GM23248 (cell line): Measurements from ENCODE around the gene MCM9. TPM values are rescaled to one million over a fixed set of nuclear protein-coding genes. Genes with fewer than 3 reads are reported as not detected.
"Not testable (repeated sequence)": the region's sequence is repeated elsewhere in the genome, so short reads cannot be mapped to it uniquely, and the experiment has no call there.

Experiments
- DNase-seq: peaks from one replicate; pipeline ENCODE4 v3.0.0-alpha.2; 2015
- H2AFZ ChIP-seq: fragments of 200-600 bp; sonication (generic); 2 replicates; pipeline ENCODE4 v1.6.1; 2016; ENCODE audit warnings: antibody characterized with exemption
- H3F3A ChIP-seq: fragments of 200-600 bp; sonication (generic); 2 replicates; pipeline ENCODE4 v1.6.1; 2016; ENCODE audit warnings: mild to moderate bottlenecking, antibody characterized with exemption, mixed run types; ENCODE audit not compliant: insufficient read depth
- H3K27ac ChIP-seq: fragments of 200-600 bp; sonication (generic); 2 replicates; pipeline ENCODE4 v1.5.1; 2016; ENCODE audit warnings: mild to moderate bottlenecking
- H3K27me3 ChIP-seq: fragments of 200-600 bp; sonication (generic); replicated peaks from 2 replicates; pipeline ENCODE4 v1.6.1; 2016; ENCODE audit warnings: mild to moderate bottlenecking; ENCODE audit not compliant: insufficient read depth
- H3K36me3 ChIP-seq: fragments of 200-600 bp; sonication (generic); 2 replicates; pipeline ENCODE4 v1.6.1; 2016; ENCODE audit warnings: low read depth, mild to moderate bottlenecking
- H3K4me1 ChIP-seq: fragments of 200-600 bp; sonication (generic); 2 replicates; pipeline ENCODE4 v1.6.1; 2016; ENCODE audit warnings: mild to moderate bottlenecking; ENCODE audit not compliant: insufficient read depth
- H3K4me2 ChIP-seq: fragments of 200-600 bp; sonication (generic); one replicate; pipeline ENCODE4 v1.6.1; 2016; ENCODE audit warnings: mild to moderate bottlenecking; ENCODE audit not compliant: unreplicated experiment
- H3K4me3 ChIP-seq: fragments of 200-600 bp; sonication (generic); 2 replicates; pipeline ENCODE4 v1.5.1; 2016; ENCODE audit warnings: mild to moderate bottlenecking
- H3K79me2 ChIP-seq: fragments of 200-600 bp; sonication (generic); 2 replicates; pipeline ENCODE4 v1.6.1; 2016; ENCODE audit warnings: mild to moderate bottlenecking; ENCODE audit not compliant: insufficient read depth
- H3K9ac ChIP-seq: fragments of 200-600 bp; sonication (generic); 2 replicates; pipeline ENCODE4 v1.6.1; 2016; ENCODE audit warnings: mild to moderate bottlenecking
- H3K9me2 ChIP-seq: fragments of 200-600 bp; sonication (generic); 2 replicates; pipeline ENCODE4 v1.6.1; 2016; ENCODE audit warnings: mixed run types, mild to moderate bottlenecking, moderate library complexity; ENCODE audit not compliant: insufficient read depth
- H3K9me3 ChIP-seq: fragments of 200-600 bp; sonication (generic); one replicate; pipeline ENCODE4 v1.6.1; 2017; ENCODE audit warnings: low read depth
- H4K20me1 ChIP-seq: fragments of 200-600 bp; sonication (generic); 2 replicates; pipeline ENCODE4 v1.6.0; 2016; ENCODE audit not compliant: insufficient read depth
- EZH2 ChIP-seq: fragments of 200-600 bp; sonication (generic); IDR thresholded peaks from 2 replicates; pipeline ENCODE4 v1.6.1; 2018; ENCODE audit warnings: antibody characterized with exemption, mild to moderate bottlenecking; ENCODE audit not compliant: insufficient read depth, poor library complexity, severe bottlenecking
- EZH2phosphoT487 ChIP-seq: fragments of 200-600 bp; sonication (generic); IDR thresholded peaks from 2 replicates; pipeline ENCODE4 v1.6.1; 2018; ENCODE audit warnings: antibody characterized with exemption, moderate library complexity, mild to moderate bottlenecking, low read depth; ENCODE audit not compliant: insufficient read depth
- WGBS, 2 experiments: methylation state at CpG; one replicate each; pipeline ENCODE4 v1.1.6; 2015 to 2017; ENCODE audit warnings: low lambda C conversion rate in 2 of 2, low coverage in 1 of 2; ENCODE audit errors: missing lambda C conversion rate in 2 of 2; 5-methylcytosine and 5-hydroxymethylcytosine counted together
- in situ Hi-C: fragments of 300-500 bp; cut with MboI; formaldehyde crosslinking; loops from 2 replicates; pipeline ENCODE4 v1.15.0; 2020
- polyA plus RNA-seq: library from polyadenylated mRNA; unstranded; fragments of >200 nt; fragmentation: Nextera tagmentation; extraction: Ambion mirVana; gene quantifications from 2 replicates; pipeline ENCODE4 v1.2.1, GENCODE V29; 2016
- total RNA-seq: library from RNA; depleted of rRNA; stranded (reverse); fragments of >200 nt; shearing (Covaris generic); gene quantifications from 2 replicates; pipeline ENCODE4 v1.2.3, GENCODE V29; 2014; rRNA removed

MCM9 gene
- total and polyA plus RNA-seq, 2 experiments from 2014 or later: 3.2 to 6.2 TPM

GRCh38 chr6:118768904-118769325, 166.0 kb downstream of the MCM9 start:
- Histone ChIP-seq H4K20me1 (no peaks in the 10 kb centered on the region), H3K9me2 (no peaks in the 10 kb centered on the region), H3K27ac (no peak overlapping the region), H3F3A (no peaks in the 10 kb centered on the region), H3K27me3 (no peaks in the 10 kb centered on the region), H2AFZ (no peak overlapping the region), H3K79me2 (no peaks in the 10 kb centered on the region), H3K4me1 (peaks cover 4% of the 10 kb centered on the region; the same call in 1 of the 2 replicates), H3K9ac (no peak overlapping the region), H3K9me3 (no peaks in the 10 kb centered on the region), H3K36me3 (no peaks in the 10 kb centered on the region), H3K4me2 (no peak overlapping the region), H3K4me3 (no peak overlapping the region)
- 95 to 99% methylated on average over 3 of the region's 3 CpGs for WGBS, 2 experiments
- in situ Hi-C loops: no loop called here
- TF ChIP-seq EZH2 (no peak), EZH2phosphoT487 (no peak)
- DNase-seq: no peak

DNA sequence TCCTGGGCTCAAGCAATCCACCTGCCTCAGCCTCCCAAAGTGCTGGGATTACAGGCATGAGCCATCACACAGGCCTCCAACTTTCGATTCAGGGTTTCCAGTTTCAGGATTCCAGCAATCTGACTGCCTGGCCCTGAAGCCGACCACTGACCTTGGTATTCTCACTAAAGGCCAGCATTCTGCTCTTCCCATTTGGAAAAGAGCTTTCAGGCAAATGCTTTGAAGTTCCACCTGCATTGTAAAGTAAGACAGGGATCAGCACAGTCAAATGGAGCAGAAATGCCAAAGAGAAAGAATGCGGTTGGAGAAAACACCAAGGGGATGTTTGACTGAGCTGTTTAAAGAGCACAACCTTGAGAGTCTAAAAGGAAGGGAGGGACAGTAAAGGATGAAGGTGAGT, 166.5 kb downstream of the MCM9 start:
- no peaks in the 10 kb centered on the region for H3K36me3 ChIP-seq
- H3K9ac ChIP-seq: no peak overlapping the region
- no peak overlapping the region for H3K27ac ChIP-seq
- H3K9me3 ChIP-seq: no peaks in the 10 kb centered on the region
- peaks cover 4% of the 10 kb centered on the region; the same call in 1 of the 2 replicates for H3K4me1 ChIP-seq
- no peak overlapping the region for H3K4me3 ChIP-seq
- H2AFZ ChIP-seq: no peak overlapping the region
- no peak overlapping the region for H3K4me2 ChIP-seq
- H4K20me1 ChIP-seq: no peaks in the 10 kb centered on the region
- in situ Hi-C loops: no loop called here
- H3F3A ChIP-seq: no peaks in the 10 kb centered on the region
- TF ChIP-seq EZH2phosphoT487: no peak
- no peak for TF ChIP-seq EZH2
- H3K79me2 ChIP-seq: no peaks in the 10 kb centered on the region
- H3K27me3 ChIP-seq: no peaks in the 10 kb centered on the region
- DNase-seq: no peak
- H3K9me2 ChIP-seq: no peaks in the 10 kb centered on the region
- WGBS, 2 experiments: 90 to 92% methylated on average over 3 of the region's 3 CpGs

DNA sequence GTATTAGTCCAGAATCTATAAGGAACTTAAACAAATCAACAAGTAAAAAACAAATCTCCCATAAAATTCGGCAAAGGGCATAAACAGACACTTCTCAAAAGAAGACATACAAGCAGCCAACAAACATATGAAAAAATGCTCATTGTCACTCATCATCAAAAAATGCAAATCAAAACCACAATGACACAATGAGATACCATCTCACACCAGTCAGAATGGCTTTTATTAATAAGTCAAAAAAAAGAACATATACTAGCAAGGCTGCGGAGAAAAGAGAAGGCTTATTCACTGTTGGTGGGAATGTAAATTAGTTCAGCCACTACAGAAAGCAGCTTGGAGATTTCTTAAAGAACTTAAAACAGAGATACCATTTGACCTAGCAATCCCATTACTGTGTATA, 169.6 kb downstream of the MCM9 start:
- H4K20me1 ChIP-seq, H3K36me3 ChIP-seq, H3K9me2 ChIP-seq, H3K79me2 ChIP-seq, H3K27ac ChIP-seq, H3K4me1 ChIP-seq, H3K9ac ChIP-seq, H3K4me2 ChIP-seq, H2AFZ ChIP-seq, H3K9me3 ChIP-seq, H3K27me3 ChIP-seq, H3K4me3 ChIP-seq, H3F3A ChIP-seq, in situ Hi-C loops: not testable (repeated sequence)
- WGBS, 2 experiments: 86 to 92% methylated on average over 2 of the region's 2 CpGs
- DNase-seq: peak; percentile 39

DNA sequence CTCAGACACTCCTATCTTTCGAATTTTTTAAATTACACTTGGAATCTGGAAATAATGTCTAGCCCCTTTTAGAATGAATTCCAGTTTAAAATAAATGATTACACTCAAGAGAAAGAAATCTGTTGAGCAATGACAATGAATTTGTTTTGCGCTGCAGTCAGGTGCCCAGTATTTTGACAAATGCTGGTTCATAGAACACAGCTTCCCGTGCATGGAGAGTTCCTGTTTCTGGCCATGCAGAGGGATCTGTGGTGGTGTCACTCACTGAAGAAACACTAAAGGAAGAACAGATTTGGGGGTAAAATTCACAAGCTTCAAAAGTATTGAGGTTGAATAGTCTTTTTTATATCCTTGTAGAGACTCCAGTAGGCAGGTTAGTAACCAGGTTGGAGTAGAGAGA, 170.2 kb downstream of the MCM9 start:
- Histone ChIP-seq H3K27ac (no peak overlapping the region), H3K4me1 (peaks cover 4% of the 10 kb centered on the region; the same call in 1 of the 2 replicates), H3K27me3 (no peaks in the 10 kb centered on the region), H3K4me3 (no peak overlapping the region), H3K9me2 (no peaks in the 10 kb centered on the region), H2AFZ (no peak overlapping the region), H3K9ac (no peak overlapping the region), H4K20me1 (no peaks in the 10 kb centered on the region), H3K36me3 (no peaks in the 10 kb centered on the region), H3K9me3 (no peaks in the 10 kb centered on the region), H3F3A (no peaks in the 10 kb centered on the region), H3K4me2 (no peak overlapping the region), H3K79me2 (no peaks in the 10 kb centered on the region)
- DNase-seq: no peak
- in situ Hi-C loops: no loop called here
- WGBS, 2 experiments: 60 to 64% methylated on average over 3 of the region's 3 CpGs
- TF ChIP-seq EZH2 (no peak), EZH2phosphoT487 (no peak)

Other genes starting within 250 kb of the MCM9 start
- gene ASF1A, start 41.0 kb downstream of the MCM9 start, total RNA-seq: 15.3 and 15.5 TPM in 2 replicates
- gene ASF1A, start 41.0 kb downstream of the MCM9 start, polyA plus RNA-seq: 21.5 and 24.7 TPM in 2 replicates
- not detected in 2 replicates for gene FAM184A, start 143.5 kb upstream of the MCM9 start, total RNA-seq
- 0.25 TPM in 1 of 2 replicates, not detected in the other for gene FAM184A, start 143.5 kb upstream of the MCM9 start, polyA plus RNA-seq